ENCODE measurements around the gene PDE10A. TPM values are rescaled to one million over a fixed set of nuclear protein-coding genes. Genes with fewer than 3 reads are reported as not detected.
"Not testable (repeated sequence)": the region's sequence is repeated elsewhere in the genome, so short reads cannot be mapped to it uniquely, and the experiment has no call there.

Gene PDE10A
- total RNA-seq, 2 experiments from 2014 or later, result not detected

DNA sequence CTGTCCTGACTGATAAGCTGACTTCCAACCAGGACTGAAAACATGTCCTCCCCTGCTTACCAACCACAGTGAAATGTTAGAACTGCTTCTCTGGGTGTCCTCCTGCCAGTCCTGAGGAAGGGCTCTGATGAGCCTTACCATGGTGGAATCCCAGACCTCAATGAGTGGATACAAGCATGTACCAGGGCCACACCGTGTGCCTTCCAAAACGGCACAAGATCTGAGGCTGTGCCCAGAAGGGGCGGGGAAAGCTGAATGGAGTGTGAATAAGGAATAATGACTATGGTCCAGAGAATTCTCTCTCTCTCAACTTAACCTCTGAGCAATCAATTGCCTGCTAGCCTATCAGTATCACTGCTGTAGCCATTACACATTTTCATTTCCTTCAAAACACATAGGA is 51.7 kb downstream of the PDE10A start:
- Mint-ChIP-seq H3K36me3 (ENCODE audit: low read depth) (no peaks in the 10 kb centered on the region), H3K27ac (no peak overlapping the region)
- DNase-seq, result no peak

DNA sequence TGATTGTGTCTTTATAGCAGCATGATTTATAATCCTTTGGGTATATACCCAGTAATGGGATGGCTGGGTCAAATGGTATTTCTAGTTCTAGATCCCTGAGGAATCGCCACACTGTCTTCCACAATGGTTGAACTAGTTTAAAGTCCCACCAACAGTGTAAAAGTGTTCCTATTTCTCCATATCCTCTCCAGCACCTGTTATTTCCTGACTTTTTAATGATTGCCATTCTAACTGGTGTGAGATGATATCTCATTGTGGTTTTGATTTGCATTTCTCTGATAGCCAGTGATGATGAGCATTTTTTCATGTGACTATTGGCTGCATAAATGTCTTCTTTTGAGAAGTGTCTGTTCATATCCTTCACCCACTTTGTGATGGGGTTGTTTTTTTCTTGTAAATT is 54.5 kb downstream of the PDE10A start:
- H3K27ac Mint-ChIP-seq; POLR2A ChIA-PET; CTCF ChIA-PET; intact Hi-C loops (cut with micrococcal nuclease); H3K4me1 Mint-ChIP-seq (ENCODE audit: low read depth); H3K4me3 Mint-ChIP-seq; H3K36me3 Mint-ChIP-seq (ENCODE audit: low read depth); H3K9me3 Mint-ChIP-seq; H3K27me3 Mint-ChIP-seq; ATAC-seq; DNase-seq: not testable (repeated sequence)

More for the DNA sequence above, 51.7 kb downstream of the PDE10A start:
- H3K27me3 Mint-ChIP-seq, result no peaks in the 10 kb centered on the region
- no peak overlapping the region for H3K4me3 Mint-ChIP-seq
- POLR2A ChIA-PET, result no interaction called here
- TF ChIP-seq, protein P1, sequence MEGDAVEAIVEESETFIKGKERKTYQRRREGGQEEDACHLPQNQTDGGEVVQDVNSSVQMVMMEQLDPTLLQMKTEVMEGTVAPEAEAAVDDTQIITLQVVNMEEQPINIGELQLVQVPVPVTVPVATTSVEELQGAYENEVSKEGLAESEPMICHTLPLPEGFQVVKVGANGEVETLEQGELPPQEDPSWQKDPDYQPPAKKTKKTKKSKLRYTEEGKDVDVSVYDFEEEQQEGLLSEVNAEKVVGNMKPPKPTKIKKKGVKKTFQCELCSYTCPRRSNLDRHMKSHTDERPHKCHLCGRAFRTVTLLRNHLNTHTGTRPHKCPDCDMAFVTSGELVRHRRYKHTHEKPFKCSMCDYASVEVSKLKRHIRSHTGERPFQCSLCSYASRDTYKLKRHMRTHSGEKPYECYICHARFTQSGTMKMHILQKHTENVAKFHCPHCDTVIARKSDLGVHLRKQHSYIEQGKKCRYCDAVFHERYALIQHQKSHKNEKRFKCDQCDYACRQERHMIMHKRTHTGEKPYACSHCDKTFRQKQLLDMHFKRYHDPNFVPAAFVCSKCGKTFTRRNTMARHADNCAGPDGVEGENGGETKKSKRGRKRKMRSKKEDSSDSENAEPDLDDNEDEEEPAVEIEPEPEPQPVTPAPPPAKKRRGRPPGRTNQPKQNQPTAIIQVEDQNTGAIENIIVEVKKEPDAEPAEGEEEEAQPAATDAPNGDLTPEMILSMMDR (IDR thresholded peaks at IDR 0.05), result no peak
- H3K4me1 Mint-ChIP-seq (ENCODE audit: low read depth), result no peaks in the 10 kb centered on the region
- H3K9me3 Mint-ChIP-seq, result no peaks in the 10 kb centered on the region
- no peak for ATAC-seq
- CTCF ChIA-PET, result no interaction called here
- intact Hi-C loops (cut with micrococcal nuclease), result no loop called here

DNA sequence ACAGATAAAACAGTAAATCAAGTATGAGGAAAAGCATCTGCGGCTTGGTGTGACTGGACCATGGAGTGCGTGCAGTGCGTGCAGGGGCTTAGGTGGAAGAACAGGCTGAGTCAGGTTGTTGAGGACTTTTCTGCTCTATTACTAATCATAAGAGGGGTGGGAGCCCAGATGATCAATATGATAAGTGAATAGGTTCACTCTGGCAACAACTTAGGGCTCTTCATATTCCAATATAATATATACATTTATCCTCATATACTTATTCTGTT is 56.4 kb downstream of the PDE10A start:
- DNase-seq (no peak), ATAC-seq (no peak)
- no peaks in the 10 kb centered on the region for H3K36me3 Mint-ChIP-seq (ENCODE audit: low read depth)
- CTCF ChIA-PET, result no interaction called here
- TF ChIP-seq, protein P1 (IDR thresholded peaks at IDR 0.05), result no peak
- H3K9me3 Mint-ChIP-seq, result no peaks in the 10 kb centered on the region
- POLR2A ChIA-PET, result no interaction called here
- no peaks in the 10 kb centered on the region for H3K4me1 Mint-ChIP-seq (ENCODE audit: low read depth)
- H3K27me3 Mint-ChIP-seq, result no peaks in the 10 kb centered on the region
- intact Hi-C loops (cut with micrococcal nuclease), result no loop called here
- H3K27ac Mint-ChIP-seq, result no peak overlapping the region
- H3K4me3 Mint-ChIP-seq, result no peak overlapping the region

DNA sequence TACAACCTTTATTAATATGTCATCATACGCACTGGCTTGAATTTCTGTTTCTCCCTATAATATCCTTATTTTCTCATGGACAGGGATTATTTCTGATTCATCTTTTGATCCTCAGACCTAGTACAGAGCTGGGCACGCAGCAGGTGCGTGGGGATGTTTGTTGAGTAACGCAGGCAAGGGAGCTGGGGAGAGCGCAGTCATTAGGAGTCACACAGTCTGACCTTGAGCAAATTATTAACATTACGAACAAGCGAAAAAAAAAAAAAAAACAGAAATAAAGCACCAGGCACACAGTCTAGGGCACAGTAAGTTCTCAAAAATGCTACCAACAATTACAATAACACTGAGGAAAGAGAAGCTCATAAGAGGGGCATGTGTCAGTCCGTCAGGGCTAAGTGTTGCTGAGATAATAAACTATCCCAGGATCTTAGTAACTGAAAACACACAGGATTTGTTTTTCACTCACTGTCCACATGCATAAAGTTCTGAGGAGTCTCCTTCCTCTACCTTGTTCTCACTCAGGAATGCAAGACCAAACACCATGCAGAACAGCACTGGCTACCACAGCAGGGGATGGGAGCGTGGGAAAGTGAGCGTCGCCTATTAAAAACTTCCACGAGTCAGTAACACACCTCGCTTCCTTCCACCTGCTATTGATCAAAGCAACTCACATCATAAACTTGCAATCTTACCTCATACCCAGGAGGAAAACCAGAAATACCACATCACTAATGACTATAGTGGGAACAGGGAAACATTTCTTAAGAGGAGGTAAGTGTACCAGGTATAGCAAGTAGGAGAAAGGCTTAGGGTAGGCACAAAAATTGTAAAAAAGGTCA is 56.9 kb downstream of the PDE10A start:
- Mint-ChIP-seq H3K4me1 (ENCODE audit: low read depth) (no peaks in the 10 kb centered on the region), H3K9me3 (no peaks in the 10 kb centered on the region), H3K36me3 (ENCODE audit: low read depth) (no peaks in the 10 kb centered on the region), H3K27me3 (no peaks in the 10 kb centered on the region), H3K4me3 (no peak overlapping the region), H3K27ac (no peak overlapping the region)
- ATAC-seq (no peak), DNase-seq (no peak)
- ChIA-PET CTCF (no interaction called here), POLR2A (no interaction called here)
- TF ChIP-seq, protein P1 (IDR thresholded peaks at IDR 0.05), result no peak
- intact Hi-C loops (cut with micrococcal nuclease), result no loop called here

DNA sequence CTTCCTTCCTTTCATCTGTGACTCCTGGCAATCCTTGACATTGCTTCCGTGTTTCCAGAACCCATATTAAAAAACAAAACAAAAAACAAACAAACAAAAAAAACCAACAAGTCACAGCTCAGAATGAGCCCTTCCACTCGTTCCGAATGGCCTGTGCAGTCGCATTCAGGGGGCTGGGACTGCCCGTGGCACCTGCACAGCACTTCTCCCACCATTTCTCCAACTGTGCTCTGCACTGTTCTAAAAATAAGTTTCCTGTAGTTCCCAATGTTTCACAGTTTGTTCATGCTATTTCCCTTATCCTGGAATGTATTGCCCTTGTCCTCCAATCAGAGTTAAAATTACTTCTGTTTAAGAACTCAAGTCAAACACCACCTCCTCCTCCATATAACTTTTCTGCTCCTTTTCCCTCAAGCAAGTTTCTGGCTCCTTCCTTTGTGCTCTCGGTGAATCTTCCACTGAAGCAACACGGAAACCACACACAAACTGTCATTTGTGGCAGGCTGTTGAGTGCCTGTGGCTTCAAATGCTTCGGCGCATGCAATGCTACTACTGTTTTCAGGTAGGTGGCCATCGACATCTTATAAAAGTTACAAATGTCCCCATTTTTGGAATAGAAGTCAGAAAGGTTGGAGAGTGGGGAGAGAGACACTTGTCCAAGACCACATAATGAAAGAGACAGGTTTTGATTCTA is 57.7 kb downstream of the PDE10A start:
- ChIA-PET CTCF (no interaction called here), POLR2A (no interaction called here)
- Mint-ChIP-seq H3K9me3 (no peaks in the 10 kb centered on the region), H3K27me3 (no peaks in the 10 kb centered on the region), H3K4me1 (ENCODE audit: low read depth) (no peaks in the 10 kb centered on the region), H3K36me3 (ENCODE audit: low read depth) (no peaks in the 10 kb centered on the region), H3K4me3 (no peak overlapping the region), H3K27ac (no peak overlapping the region)
- DNase-seq (no peak), ATAC-seq (no peak)
- TF ChIP-seq, protein P1 (IDR thresholded peaks at IDR 0.05), result no peak
- intact Hi-C loops (cut with micrococcal nuclease), result no loop called here

All from activated CD8-positive, alpha-beta T cell treated with anti-CD3 and anti-CD28 coated beads for 36 hours (primary cell).